DMS79 (cell line): ENCODE results near the gene FURIN.
"Not testable (repeated sequence)": the region's sequence is repeated elsewhere in the genome, so short reads cannot be mapped to it uniquely, and the experiment has no call there.

Experiments
- DNase-seq: peaks from one replicate; lab custom pipeline; 2025; lab: John Stamatoyannopoulos, UW

Gene FURIN

DNA sequence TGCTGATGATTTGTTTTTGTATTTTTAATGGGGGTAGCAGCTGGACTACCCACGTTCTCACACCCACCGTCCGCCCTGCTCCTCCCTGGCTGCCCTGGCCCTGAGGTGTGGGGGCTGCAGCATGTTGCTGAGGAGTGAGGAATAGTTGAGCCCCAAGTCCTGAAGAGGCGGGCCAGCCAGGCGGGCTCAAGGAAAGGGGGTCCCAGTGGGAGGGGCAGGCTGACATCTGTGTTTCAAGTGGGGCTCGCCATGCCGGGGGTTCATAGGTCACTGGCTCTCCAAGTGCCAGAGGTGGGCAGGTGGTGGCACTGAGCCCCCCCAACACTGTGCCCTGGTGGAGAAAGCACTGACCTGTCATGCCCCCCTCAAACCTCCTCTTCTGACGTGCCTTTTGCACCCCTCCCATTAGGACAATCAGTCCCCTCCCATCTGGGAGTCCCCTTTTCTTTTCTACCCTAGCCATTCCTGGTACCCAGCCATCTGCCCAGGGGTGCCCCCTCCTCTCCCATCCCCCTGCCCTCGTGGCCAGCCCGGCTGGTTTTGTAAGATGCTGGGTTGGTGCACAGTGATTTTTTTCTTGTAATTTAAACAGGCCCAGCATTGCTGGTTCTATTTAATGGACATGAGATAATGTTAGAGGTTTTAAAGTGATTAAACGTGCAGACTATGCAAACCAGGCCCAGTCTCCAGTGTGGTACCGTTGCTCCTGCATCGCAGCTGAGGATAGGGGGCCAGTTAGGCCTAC lies 14.6 kb downstream of the FURIN start:
- no peak for DNase-seq

DNA sequence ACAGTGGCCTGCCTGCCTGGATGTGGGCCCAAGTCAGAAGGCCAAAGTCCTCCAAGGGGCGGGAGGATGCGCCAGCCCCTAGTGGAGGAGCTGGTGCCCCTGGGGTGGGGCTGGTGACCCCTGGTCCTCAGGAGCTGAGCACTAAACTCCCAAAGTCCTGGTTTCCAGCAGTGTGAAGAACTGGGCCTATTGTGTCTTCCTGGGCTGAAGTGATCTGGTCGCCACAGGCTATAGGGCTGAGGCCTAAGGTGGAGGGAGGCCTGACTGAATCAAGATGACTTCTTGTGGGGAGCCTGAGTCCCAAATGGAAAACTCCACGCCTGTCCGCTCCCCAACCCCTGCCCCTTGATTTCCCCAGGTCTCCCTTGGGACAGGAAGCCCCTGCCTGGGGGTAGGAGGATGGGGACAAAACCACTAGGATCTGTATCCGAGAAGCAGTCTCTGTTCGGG lies 15.2 kb downstream of the FURIN start:
- DNase-seq = no peak

DNA sequence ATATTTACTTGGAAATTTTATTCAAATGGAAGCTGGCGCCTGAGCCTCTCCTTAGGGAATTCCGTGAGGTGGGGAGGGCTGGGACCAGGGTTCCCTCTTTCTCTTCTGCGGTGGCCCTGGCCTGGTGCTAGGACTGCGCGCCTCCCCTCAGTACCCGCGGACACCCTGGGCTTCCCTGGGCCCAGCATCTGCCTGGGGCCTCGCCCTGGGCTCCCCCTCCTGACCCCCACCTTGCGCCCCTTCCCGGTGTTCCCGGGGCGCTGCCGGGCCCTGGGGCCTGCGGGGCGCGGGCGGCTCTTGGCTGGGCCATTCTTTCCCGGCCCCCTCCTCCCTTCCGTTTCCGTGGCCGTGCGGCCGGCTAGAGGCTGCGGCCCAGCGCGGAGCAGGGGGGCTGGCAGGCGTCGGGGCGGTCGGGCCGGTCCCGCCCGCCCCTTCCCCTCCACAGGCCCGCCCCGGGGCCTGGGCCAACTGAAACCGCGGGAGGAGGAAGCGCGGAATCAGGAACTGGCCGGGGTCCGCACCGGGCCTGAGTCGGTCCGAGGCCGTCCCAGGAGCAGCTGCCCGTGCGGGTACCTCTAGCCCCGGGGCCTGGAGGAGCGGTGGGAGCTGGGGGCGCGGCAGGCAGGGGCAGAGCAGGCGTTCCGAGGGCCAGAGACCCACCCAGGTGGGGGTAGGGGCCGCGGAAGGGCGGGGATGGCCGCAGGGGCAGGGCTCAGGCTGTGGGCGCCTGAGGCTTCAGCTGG lies 15.8 kb downstream of the FURIN start, which contains the start of gene FES:
TSS of gene FES (plus strand) at position 529 of the 743 bp plus-strand sequence. CDS start 542 bp downstream, outside the sequence.
- DNase-seq = no peak

DNA sequence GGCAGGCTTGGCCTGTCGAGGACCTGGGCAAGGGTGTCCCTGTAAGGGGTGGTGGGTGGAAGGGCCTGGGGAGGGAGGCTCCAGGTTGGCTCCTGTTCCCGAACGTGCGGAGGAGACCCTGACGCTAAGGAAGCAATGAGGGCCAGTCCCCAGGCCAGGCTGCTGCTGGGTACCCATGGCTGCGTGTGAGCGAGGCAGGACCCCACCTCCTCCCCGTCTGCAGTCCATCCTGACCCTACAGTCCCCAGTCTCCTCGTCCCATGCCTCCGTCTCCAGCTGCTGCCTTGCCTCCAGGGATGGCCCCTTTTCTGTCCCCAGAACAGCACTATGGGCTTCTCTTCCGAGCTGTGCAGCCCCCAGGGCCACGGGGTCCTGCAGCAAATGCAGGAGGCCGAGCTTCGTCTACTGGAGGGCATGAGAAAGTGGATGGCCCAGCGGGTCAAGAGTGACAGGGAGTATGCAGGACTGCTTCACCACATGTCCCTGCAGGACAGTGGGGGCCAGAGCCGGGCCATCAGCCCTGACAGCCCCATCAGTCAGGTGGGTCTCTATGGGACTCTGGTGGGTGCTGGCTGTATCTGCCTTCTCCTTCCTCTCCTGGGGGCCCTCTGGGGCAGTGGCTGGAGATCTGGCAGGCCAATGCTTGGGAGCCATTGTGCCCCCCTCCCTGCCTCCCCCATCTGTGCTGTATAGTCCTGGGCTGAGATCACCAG lies 16.5 kb downstream of the FURIN start:
- no peak for DNase-seq

DNA sequence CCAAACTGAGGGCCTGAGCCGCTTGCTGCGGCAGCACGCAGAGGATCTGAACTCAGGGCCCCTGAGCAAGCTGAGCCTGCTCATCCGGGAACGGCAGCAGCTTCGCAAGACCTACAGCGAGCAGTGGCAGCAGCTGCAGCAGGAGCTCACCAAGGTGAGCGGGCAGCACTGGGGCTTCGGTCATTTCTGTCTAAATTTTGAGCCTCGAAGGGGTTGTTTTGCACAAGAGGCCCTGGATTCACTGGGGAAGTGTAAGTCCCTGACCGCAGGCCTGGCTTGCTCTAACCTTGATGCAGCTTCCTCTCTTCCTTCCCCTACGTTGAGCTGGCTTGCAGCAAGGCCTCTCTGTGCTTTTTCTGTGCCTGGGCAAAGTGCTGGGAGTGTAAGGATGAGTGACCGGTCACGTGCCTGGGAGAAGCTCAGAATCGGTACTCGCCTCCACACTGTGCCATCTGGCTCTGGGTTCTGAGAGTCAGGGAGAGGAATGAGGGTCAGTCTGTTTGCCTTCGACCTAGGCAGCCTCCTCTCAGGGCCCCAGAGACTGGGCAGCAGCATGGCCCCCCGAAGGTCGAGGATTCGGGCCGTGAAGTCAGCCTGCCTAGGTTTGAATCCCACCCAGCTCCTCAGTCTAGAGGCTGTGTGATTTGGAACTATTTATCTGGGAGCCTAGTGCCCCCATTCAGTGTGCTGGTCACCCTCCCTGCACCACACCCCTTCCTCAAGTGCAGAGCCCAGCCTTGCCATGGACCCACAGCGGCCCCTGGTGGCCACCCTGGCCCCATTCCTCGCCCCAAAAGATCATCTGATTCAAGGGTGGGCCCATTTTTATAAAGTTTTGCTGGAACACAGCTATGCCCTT lies 17.3 kb downstream of the FURIN start:
- no peak for DNase-seq

DNA sequence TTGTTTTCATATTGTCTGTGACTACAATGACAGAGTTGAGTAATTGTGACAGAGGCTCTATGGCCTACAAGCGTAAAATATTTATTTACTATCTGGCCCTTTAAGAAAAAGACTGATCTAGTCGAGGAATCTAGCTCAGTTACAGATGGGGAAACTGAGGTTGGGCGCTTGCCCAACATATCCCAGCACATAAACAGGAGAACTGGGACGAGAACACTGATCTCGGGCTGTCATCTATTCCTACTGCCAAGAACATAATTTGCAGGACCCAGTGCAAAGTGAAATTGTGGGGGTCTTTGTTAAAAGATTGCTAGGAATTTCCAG lies 17.9 kb downstream of the FURIN start:
- DNase-seq = no peak

DNA sequence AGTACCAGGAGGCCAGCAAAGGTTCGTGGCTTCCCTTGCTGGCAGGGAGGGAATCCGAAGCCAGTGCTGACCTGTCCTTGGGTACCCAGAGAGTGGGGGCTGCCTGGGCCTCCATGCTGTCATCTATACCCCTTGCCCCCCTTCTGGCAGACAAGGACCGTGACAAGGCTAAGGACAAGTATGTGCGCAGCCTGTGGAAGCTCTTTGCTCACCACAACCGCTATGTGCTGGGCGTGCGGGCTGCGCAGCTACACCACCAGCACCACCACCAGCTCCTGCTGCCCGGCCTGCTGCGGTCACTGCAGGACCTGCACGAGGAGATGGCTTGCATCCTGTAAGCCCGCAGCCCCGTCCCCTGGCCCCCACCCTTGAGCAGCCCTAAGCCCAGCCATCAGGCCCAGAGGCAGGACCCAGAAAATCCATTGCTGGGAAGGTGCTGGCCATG lies 18.7 kb downstream of the FURIN start:
- no peak for DNase-seq

DNA sequence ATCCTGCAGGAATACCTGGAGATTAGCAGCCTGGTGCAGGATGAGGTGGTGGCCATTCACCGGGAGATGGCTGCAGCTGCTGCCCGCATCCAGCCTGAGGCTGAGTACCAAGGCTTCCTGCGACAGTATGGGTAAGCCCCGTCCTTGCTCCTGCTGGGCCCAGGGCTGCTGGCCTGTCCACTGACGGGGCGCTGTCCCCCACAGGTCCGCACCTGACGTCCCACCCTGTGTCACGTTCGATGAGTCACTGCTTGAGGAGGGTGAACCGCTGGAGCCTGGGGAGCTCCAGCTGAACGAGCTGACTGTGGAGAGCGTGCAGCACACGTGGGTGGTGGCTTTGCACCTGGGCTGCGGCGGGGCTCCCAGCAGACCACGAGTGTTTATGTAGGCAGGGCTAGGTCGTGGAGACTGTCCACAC lies 20.9 kb downstream of the FURIN start:
- DNase-seq = no peak

DNA sequence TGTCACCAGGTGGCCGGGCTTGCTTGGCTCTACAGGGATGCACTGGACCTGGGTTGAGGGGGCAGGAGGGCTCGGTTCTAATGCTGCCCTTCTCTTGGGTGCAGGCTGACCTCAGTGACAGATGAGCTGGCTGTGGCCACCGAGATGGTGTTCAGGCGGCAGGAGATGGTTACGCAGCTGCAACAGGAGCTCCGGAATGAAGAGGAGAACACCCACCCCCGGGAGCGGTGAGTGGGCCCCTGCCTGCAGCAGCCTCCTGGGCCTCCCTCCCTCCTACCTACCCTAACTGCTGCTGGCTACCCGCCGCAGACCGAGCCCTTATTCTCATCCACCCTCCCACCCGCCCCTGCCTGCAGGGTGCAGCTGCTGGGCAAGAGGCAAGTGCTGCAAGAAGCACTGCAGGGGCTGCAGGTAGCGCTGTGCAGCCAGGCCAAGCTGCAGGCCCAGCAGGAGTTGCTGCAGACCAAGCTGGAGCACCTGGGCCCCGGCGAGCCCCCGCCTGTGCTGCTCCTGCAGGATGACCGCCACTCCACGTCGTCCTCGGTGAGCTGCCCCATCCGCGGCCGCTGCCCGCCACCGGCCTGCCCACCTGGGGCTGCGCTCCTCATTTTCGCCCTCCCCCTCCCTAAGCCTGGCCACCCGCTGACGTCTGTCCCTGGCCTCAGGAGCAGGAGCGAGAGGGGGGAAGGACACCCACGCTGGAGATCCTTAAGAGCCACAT lies 21.5 kb downstream of the FURIN start:
- DNase-seq = no peak

DNA sequence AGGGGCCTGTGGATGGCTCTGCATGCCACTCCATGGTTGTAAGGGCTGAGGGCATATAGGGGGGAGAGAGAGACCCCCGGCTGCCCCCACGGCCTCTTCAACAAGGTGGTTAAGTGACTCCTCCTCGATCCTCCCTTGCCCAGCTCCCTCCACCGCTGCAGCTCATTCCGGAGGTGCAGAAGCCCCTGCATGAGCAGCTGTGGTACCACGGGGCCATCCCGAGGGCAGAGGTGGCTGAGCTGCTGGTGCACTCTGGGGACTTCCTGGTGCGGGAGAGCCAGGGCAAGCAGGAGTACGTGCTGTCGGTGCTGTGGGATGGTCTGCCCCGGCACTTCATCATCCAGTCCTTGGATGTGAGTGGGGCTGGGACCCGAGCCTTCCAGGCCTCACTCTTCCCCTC lies 22.5 kb downstream of the FURIN start:
- no peak for DNase-seq

DNA sequence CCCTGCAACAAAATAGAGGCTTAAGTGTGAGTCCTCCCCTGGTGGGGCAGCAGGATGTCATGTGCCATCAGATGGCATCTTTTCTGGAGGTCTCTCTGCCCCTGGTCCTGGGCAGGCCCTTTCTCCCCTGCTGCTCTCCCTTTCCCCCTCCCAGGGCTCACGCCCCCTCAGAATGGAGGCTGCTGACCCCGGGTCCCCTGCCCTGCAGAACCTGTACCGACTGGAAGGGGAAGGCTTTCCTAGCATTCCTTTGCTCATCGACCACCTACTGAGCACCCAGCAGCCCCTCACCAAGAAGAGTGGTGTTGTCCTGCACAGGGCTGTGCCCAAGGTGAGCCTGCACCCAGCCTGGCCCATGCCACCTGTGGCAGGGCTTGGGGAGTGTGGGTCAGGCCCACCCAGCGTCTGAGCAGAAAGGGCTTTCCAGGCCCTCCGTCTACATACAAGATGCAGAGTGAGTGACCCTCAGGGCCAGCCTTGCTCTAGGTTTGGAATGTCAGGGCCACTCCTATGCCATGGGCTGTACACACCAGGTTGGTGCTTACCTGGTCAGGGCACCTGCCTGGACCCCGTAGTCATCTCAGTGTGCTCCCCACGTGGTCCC lies 23.1 kb downstream of the FURIN start:
- DNase-seq = no peak

DNA sequence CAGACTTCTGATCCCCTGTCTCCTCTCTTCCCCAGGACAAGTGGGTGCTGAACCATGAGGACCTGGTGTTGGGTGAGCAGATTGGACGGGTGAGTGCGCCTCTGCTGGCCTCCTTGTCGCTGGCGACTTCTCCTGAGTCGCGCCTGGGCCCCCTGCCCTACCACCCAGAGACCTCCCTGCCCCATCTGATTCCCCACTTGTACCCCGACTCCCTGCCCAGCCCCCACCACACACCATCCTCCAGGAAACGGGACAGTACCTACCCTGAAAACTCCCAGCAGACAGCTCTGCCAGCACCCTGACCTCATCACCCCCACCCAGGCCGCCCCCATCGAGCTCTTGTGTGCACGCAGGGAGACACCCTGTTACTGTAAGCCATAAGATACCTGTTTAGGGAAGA lies 23.6 kb downstream of the FURIN start:
- no peak for DNase-seq

DNA sequence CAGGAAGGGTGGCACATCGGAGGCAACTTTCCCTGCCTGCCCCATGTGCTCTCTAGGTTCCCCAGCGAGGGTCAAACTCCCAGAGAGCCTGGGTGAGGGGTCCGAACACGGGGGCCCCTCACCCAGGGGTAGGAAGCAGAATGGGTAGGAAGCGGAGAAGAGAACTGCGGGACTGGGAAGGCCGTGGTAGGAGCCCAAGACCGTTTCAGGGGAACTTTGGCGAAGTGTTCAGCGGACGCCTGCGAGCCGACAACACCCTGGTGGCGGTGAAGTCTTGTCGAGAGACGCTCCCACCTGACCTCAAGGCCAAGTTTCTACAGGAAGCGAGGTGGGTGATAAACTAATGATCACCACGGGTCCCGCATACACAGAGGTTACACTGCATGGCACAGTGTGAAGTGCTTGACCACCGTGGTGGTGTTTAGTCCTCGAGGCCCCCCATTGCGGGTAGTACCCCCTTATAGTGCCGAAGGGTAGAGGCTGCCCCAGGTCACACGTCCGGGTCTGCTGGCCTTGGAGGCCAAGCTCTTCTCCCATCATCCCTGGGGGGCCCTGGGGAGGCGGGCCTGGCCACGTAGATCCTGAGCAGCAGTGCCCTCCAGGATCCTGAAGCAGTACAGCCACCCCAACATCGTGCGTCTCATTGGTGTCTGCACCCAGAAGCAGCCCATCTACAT lies 24.2 kb downstream of the FURIN start:
- no peak for DNase-seq

DNA sequence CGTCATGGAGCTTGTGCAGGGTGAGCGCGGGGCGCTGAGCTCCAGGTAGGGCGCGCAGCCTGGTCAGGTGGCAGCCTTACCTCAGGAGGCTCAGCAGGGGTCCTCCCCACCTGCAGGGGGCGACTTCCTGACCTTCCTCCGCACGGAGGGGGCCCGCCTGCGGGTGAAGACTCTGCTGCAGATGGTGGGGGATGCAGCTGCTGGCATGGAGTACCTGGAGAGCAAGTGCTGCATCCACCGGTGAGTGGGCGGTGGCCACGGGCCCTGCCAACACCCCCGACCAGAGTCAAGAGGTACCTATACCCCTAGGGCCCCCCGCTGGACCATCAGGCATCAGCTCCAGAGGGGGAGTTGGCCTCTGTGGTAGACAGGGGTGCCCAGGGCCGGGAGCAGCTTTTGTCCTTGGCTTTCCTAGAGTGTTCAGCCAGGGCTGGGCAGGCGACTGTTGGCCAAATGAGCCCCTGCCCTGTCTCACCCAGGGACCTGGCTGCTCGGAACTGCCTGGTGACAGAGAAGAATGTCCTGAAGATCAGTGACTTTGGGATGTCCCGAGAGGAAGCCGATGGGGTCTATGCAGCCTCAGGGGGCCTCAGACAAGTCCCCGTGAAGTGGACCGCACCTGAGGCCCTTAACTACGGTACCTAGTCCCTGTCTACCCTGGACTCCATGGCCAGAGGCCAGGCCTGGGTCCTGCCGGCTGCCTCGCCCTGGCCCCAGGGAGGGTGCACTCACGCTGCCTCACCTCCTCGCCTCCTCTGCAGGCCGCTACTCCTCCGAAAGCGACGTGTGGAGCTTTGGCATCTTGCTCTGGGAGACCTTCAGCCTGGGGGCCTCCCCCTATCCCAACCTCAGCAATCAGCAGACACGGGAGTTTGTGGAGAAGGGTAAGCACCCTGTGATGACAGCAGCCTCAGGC lies 25.0 kb downstream of the FURIN start:
- no peak for DNase-seq

DNA sequence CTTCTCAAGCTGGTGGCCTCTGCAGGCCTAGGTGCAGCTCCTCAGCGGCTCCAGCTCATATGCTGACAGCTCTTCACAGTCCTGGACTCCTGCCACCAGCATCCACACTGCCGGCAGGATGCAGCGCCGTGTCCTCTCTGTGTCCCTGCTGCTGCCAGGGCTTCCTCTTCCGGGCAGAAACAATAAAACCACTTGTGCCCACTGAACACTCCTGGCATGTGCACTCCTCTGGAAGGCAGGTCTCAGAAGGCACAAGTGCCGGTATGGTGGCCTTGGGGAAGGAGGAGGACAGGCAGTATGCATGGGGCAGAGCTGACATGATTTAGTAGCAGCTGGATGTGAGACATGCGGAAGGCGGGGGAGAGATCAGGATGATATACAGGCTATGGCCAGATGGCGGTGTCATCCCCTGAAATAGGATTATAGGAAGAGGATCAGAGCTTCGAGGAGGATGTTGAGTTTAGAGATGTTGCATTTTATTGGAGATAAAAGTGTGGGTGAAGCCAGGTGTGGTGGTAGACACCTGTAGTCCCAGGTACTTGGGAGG lies 27.3 kb downstream of the FURIN start:
- no peak for DNase-seq

DNA sequence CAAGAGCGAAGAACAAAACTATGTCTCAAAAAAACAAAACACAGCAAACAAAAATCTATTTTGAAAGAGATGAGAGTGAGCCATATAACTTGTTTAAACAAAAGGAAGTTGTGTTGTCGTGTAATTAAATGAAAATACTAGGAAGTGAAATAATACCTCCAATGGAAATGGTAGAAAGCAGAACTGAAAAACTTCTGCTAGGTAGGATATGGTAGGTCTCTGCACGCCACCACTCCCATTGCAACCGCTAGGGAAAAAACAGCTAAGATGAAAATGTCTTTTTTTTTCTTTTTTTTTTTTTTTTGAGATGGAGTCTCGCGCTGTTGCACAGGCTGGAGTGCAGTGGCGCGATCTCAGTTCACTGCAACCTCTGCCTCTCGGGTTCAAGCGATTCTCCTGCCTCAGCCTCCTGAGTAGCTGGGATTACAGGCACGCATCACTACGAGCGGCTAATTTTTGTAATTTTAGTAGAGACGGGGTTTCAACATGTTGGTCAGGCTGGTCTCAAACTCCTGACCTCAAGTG lies 28.8 kb downstream of the FURIN start:
- not testable (repeated sequence) for DNase-seq

DNA sequence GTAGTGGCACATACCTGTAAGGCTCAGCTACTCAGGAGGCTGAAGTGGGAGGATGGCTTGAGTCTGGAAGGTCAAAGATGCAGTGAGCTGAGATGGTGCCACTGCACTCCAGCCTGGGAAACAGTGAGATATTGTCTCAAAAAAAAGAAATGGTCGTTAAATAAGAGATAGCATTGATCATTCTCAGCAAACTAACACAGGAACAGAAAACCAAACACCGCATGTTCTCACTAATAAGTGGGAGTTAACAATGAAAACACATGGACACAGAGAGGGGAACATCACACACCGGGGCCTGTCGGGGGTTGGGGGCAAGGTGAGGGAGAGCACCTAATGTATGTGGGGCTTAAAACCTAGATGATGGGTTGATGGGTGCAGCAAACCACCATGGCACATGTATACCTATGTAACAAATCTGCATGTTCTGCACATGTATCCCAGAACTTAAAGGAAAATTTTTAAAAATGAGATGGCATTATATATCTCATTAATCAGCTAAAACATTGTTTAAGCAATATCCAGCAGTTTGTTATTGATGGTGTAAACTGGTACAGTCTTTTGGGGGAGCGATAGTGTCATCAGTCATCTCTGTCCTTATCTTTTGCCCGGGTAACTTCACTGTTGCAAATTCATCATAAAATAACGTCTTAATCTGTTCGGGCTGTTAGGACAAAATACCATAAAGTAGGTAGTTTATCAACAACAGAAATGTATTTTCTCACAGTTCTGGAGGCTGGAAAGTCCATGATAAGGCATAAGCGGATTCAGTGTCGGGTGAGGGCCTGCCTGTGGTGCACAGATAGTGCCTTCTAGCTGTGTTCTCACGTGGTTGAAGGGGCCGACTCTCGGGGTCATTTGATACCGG lies 33.0 kb downstream of the FURIN start:
- no peak for DNase-seq
